Esophagus squamous epithelium (tissue), 4 donors: Measurements from ENCODE around the gene TNF.

ENCODE experiments used
- POLR2A ChIP-seq, 4 donors: fragments of 450-650 bp; IDR thresholded peaks; one replicate each; pipeline ENCODE4 v1.6.1; 2017; ENCODE audit warnings: antibody characterized with exemption in 4 of 4, mild to moderate bottlenecking in 4 of 4, moderate library complexity in 3 of 4
- TF ChIP-seq, protein P1 (sequence below), 6 experiments: fragments of 450-650 bp in 4 of 6; fragments of 200-600 bp in 2 of 6; sonication (generic) in 2 of 6; IDR thresholded peaks; one replicate each; pipeline ENCODE4 v1.5.1; 2016 to 2019; ENCODE audit warnings: antibody characterized with exemption in 6 of 6, mild to moderate bottlenecking in 4 of 6, moderate library complexity in 4 of 6

DNA sequence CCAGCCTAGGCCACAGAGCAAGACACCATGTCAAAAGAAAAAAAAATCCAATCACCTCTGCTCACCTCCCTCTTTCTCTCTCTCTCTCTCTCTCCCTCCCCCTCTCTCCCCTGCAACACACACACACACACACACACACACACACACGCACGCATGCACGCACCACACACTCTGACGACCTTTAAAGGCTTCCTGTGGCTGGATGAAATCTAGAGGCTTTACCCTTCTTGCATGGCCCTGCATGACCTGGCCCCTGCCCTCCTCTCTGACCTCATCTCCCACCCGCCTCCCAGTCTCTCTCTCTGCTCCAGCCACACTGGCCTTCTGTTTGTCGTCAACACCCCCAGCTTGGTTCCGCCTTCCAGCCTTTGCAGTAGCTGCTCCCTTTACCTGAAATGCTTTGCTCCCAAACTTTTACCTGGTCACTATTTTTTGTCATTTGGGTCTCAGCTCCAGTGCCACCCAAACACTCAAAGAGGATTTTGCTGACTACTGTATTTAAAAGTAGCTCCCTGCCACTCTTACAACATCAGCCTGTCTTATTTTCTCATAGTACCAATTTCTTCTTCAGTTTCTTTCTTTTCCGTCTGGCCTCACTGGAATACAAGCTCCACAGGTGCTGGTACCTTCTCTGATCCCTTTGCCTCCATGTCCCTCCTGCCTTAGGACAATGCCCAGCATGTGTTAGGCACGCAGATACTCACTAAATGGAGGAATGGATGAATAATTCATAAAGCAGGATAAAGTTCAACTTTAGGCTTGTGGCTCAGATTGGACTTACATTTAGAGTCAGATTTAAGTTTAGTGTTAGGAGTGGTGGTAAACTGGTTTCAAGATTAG is 7.6 kb upstream of the TNF start:
- TF ChIP-seq, protein P1, sequence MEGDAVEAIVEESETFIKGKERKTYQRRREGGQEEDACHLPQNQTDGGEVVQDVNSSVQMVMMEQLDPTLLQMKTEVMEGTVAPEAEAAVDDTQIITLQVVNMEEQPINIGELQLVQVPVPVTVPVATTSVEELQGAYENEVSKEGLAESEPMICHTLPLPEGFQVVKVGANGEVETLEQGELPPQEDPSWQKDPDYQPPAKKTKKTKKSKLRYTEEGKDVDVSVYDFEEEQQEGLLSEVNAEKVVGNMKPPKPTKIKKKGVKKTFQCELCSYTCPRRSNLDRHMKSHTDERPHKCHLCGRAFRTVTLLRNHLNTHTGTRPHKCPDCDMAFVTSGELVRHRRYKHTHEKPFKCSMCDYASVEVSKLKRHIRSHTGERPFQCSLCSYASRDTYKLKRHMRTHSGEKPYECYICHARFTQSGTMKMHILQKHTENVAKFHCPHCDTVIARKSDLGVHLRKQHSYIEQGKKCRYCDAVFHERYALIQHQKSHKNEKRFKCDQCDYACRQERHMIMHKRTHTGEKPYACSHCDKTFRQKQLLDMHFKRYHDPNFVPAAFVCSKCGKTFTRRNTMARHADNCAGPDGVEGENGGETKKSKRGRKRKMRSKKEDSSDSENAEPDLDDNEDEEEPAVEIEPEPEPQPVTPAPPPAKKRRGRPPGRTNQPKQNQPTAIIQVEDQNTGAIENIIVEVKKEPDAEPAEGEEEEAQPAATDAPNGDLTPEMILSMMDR (IDR thresholded peaks at IDR 0.05), result no peak
- no peak for TF ChIP-seq POLR2A (IDR thresholded peaks at IDR 0.05)
